ENCODE data around the gene NKX3-2.

Gene NKX3-2

DNA sequence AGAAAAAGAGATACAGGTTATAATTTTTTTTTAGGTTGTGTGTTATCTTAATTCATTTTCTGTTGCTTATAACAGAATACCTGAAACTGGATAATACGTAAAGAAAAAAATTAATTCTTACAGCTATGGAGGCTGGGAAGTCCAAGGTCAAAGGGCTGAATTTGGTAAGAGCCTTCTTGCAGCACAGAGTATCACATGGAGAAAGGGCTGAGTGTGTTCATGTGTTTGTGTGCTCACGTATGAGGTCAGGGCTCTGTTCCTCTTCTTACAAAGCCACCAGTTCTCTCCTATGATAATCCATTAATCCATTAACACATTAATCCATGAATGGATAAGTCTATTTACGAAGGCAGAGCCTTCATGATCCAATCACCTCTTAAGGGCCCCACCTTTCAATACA, 51.6 kb downstream of the NKX3-2 start:
- no peak for DNase-seq (ENCODE audit: low spot score in 2 of 2)
- no peaks in the 10 kb centered on the region for H3K27me3 ChIP-seq (ENCODE audit: low read depth)
- H3K4me1 ChIP-seq, result no peaks in the 10 kb centered on the region
- in situ Hi-C loops (cut with MboI; ENCODE audit: low sequenced_read_pairs), result no loop called here
- H3K36me3 ChIP-seq (replicated peaks), result no peaks in the 10 kb centered on the region
- peaks cover 3% of the 10 kb centered on the region; the same call in 1 of the 2 replicates for H3K9me3 ChIP-seq
- H3K4me3 ChIP-seq, result no peak overlapping the region
